Hepatic stellate cell (primary cell): ENCODE results near the gene DHX9.

Experiments
- DNase-seq: peaks from one replicate; pipeline ENCODE4 v3.0.0; 2011; ENCODE audit warnings: low spot score

The DHX9 gene

GRCh38 chr1:182841368-182841988 lies 2.3 kb downstream of the DHX9 start:
- peak; percentile 7 for DNase-seq

GRCh38 chr1:182842265-182842664 lies 3.1 kb downstream of the DHX9 start:
- no peak for DNase-seq

GRCh38 chr1:182845379-182845778 lies 6.2 kb downstream of the DHX9 start:
- DNase-seq = no peak

GRCh38 chr1:182845894-182846293 lies 6.7 kb downstream of the DHX9 start:
- DNase-seq = no peak

GRCh38 chr1:182847105-182847504 lies 8.0 kb downstream of the DHX9 start:
- DNase-seq = no peak

GRCh38 chr1:182848736-182849135 lies 9.6 kb downstream of the DHX9 start:
- DNase-seq = no peak

- DNase-seq = no peak
Observed at GRCh38 chr1:182850319-182850718, 11.2 kb downstream of the DHX9 start.

- no peak for DNase-seq
Observed at GRCh38 chr1:182851825-182852224, 12.7 kb downstream of the DHX9 start.

GRCh38 chr1:182855911-182856310 lies 16.8 kb downstream of the DHX9 start:
- DNase-seq = no peak

- DNase-seq = no peak
Observed at GRCh38 chr1:182857212-182857611, 18.1 kb downstream of the DHX9 start.

GRCh38 chr1:182860658-182861057 lies 21.5 kb downstream of the DHX9 start:
- no peak for DNase-seq

- peak; percentile 12 for DNase-seq
Observed at GRCh38 chr1:182861994-182862393, 22.8 kb downstream of the DHX9 start.

- DNase-seq = no peak
Observed at GRCh38 chr1:182862827-182863226, 23.7 kb downstream of the DHX9 start.

- no peak for DNase-seq
Observed at GRCh38 chr1:182863940-182864339, 24.8 kb downstream of the DHX9 start.

GRCh38 chr1:182867861-182868260 lies 28.7 kb downstream of the DHX9 start:
- no peak for DNase-seq

GRCh38 chr1:182869241-182869666 lies 30.1 kb downstream of the DHX9 start:
- DNase-seq = no peak

GRCh38 chr1:182872881-182873280 lies 33.7 kb downstream of the DHX9 start:
- no peak for DNase-seq

GRCh38 chr1:182875889-182876288 lies 36.7 kb downstream of the DHX9 start:
- DNase-seq = no peak

GRCh38 chr1:182877331-182877730 lies 38.2 kb downstream of the DHX9 start:
- no peak for DNase-seq

GRCh38 chr1:182877842-182878241 lies 38.7 kb downstream of the DHX9 start:
- no peak for DNase-seq

- DNase-seq = no peak
Observed at GRCh38 chr1:182884872-182885271, 45.7 kb downstream of the DHX9 start.

- no peak for DNase-seq
Observed at GRCh38 chr1:182885591-182885990, 46.4 kb downstream of the DHX9 start.

GRCh38 chr1:182886985-182887384 lies 47.8 kb downstream of the DHX9 start:
- no peak for DNase-seq

GRCh38 chr1:182888736-182889531 lies 49.8 kb downstream of the DHX9 start:
- DNase-seq = no peak
